HG03439 (cell line): ENCODE data around the gene RAB27B.

Source experiments
- ATAC-seq: cut with Tn5 transposase; IDR thresholded peaks from one replicate; pipeline ENCODE4 v1.9.1; 2021; ENCODE audit warnings: mild to moderate bottlenecking, moderate library complexity; ENCODE audit not compliant: unreplicated experiment

RAB27B gene

DNA sequence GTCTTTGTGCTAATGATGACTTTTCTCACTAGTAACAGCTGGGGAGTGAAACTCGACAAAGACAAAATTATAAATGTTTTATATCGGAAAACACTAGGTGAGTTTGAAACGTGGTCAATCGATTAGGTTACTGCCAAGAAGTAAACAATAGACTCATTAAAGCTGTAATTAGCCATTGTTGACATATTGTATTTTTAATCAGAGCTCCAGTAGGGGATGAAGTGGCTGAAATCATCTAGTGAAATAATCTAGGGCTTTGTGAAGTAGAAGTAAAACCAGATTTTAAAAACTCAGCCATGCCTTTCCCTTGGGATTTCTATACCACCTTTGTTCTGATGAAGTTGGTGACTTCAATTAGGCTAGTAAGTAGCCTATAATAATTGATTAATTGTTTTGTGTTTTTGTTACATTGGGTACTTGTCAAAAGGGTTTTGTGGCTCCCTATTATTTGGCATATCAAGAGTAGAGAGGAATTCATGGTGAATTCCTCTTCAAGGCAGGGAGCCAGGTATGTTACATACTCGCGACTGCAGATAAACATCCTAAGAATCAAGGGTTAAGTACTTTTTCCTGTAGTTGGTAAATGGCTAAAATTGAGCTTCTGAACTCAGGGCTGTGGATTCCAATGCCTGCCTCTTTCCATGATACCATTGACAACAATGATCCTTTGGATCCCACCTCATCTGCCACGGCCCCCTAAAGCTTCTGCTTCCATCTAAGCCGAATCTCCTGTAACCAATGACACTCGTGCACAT is 31.6 kb downstream of the RAB27B start:
- no peak for ATAC-seq

DNA sequence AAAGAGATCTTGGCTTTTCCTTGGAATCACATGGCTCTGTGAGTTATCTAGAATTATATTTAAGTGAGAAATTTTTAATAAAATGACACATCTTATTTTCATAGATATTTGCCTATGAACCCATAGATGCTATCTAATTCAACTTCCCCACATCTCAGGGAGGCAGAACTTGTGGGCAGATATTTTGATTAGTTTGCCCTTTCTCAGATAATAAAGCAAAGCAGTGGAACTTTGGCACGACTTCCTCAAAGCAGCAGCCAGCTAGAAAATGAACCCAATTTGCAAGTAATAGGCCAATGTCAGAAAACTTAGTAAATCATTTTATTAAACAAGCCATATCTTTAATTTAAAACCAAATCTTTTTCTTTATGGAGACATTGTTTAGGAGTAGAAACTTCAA is 32.7 kb downstream of the RAB27B start:
- no peak for ATAC-seq

DNA sequence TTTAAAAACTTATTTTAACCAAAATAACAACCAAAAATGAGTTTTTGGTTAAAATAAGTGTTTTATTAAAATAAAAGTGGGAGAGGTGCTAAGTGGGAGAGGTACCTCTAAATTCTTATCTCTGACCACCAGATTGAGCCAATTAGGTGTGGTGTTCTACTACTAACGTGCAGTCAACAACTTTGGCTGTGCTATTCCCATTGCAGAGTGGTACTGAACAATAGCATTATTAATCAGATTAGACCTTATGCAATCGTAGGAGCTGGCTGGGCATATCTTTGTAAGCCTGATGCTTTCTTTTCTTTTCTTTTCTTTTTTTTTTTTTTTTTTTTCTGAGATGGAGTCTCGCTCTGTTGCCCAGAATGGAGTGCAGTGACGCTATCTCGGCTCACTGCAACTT is 38.9 kb downstream of the RAB27B start:
- no peak for ATAC-seq

DNA sequence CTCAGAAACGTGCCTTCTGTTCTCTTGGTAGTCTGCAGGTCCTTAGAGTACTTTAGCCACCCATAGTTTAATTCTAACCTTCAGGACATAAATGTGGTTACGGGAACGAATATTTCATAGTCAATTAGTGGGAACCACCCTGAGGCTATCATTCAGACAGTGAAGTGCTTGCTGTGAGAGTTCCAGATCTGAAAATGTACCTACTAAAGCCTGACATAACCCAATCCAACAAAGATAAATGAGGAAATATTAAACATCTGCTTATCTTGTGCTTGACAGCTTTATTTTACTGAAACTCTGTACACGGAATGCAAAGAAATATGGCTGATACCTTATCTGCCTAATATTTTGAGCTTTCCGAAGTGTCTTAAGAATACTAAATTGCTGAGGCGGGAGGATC is 43.0 kb downstream of the RAB27B start:
- ATAC-seq = no peak

DNA sequence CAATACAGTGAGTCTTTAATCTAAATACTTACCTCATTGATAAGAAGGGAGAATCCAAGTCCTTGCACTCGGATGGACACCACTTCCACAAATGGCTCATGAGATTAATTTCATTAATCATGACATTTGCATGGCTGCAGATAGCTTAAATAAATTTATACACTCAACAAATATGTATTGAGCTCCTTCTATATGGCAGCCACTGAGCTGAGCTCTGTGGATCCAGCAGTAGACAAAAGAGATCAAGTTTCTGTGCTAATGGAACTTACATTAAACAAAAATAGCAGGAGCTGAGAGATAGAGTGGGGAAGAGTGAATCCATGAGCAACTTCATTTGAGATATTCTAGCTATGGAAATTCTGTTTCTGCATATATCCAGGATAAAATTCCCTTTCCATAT is 44.4 kb downstream of the RAB27B start:
- no peak for ATAC-seq

DNA sequence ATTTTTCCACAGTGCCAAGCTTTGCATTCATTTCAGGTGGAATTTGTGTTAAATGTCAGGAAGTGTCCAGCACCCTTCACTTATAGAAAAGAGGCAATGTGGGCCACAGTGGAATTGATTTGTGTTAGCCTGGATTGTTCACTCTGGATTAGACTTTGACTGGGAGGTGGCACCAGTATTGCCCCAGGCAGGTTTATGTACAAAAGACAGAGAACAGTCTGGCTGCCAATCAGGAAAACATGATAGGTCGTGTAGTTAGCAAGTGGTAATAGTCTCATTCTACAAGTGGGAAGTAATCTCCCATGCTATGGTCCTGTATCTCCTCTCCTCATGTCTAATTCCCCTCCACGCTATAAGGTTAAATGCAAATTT is 45.6 kb downstream of the RAB27B start:
- no peak for ATAC-seq

DNA sequence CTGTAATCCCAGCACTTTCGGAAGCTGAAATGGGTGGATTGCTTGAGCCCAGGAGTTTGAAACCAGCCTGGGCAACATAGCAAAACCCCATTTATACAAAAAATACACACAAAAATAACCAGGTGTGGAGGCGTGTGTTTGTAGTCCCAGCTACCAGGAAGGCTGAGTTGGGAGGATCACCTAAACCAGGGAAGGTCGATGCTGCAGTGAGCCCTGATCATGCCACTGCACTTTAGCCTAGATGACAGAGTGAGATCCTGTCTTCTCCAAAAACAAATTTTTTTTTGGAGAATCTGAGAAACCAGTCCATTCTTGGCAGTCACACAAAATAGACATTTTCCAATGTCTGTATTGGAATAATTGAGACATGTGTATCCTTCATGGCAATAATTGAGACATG is 46.8 kb downstream of the RAB27B start:
- no peak for ATAC-seq

DNA sequence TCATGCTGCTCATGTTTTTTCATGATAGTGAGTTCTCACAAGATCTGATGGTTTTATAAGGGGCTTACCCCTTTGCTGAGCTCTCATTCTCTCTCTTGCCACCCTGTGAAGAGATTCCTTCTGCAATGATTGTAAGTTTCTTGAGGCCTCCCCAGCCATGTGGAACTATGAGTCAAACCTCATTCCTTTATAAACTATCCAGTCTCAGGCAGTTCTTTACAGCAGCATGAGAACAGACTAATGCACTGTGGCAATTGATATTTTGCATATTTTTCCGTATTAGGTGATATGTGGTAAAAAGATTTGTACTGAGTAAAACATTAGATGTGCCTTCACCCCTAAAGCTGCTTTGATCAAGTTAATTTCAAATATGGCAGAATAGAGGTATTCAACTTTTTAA is 48.8 kb downstream of the RAB27B start:
- ATAC-seq = no peak

DNA sequence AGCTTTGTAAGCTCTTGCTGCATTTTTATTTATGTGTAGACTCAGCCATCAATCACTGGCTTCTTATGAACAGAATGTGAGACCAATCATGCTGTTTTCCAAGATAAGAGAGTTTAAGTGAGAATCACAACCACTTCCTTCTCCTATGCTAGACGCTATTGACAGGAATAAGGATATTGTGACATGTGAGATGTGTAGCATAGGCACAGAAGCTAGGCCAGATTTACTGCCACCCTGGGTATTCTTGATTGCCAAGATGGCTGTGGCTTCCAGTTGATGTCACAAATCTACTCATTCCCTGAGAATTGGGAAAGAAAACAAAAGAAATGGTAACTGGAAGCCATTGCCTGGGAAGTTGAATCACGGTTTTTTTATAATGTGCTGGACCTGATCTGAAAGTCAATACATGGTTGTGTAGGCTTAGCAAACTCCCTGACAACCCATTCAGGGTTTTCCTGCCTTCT is 49.9 kb downstream of the RAB27B start:
- ATAC-seq = no peak

DNA sequence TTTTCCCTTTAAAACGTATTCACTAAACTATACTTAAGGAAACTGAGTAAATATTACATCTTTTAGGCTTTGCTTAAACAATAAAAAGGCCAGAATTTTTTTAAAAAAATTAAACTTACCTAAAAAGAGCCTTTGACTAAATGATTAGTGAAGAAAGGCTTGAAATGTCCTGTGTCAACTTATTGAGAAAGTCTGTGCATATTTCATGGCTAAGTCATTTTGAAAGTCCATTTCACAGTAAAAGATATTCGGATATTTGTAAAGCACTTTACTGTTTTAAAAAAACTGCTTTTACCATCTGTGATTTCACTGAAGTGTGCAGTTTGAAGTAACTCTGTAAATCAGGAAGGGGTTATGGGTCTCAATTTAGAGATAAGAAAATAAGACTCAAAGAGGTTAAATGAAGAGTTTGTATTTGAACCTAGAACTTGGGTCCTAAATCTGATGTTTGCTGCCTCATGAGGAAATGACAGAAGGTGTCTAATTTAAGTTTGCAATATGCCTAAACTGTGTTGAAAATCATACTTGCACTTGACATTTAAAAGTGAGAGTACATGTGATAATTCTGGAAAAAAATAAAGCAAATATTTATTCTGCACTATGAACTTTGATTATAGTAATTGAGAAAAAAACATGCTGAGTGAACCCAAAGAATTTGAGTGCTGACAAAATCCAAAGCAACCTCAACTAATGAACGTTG is 50.5 kb downstream of the RAB27B start:
- ATAC-seq = no peak

DNA sequence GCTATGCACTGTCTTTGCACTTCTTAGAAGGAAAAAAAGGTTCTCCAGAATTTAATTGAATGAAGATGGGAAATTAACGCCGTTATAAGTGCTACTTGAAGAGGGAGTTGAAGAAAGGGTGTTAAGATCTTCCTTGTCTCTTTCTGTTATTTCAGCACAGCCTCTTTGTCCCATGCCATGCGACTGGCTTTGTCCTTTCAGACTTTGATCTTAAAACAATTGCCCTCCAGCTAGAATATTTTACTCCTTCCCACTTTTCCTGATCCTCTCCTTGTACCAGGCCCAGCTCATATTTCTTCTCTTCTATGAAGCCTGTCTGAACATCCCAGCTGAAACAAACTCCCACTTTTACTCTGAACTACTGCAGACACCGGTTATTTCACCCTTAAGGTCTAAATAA is 51.4 kb downstream of the RAB27B start:
- no peak for ATAC-seq

DNA sequence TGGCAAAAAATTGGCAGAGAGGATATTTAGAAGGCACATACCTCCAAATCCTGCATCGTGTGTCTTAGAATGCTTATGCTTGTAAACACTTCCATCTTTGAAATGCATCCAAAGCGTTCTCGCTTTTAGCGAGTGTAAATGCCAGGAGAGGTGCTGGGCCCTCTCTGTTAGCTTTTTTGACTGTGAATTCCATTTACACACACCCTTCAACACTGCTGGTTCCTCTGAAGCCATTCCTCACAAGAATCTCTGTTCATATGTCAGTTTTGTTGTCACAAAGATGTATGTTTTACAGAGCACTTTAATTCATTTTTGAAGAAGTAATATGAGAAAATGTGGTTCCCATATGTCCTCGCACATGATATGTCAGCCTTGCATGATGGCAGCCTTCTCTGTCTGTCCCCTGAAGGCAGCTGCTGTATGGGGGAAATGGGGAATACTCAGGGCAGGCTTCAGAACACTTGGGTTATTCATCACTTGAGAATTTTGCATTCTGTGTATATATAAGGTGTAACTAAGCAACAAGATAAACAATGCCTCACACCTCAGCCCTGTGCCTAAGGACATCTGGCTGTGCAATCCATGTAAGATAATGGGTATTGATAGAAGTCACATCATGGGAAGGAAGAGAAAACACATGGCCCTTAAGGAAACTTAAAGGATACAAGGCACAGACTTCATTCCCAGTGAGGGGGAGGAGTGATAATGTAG is 52.3 kb downstream of the RAB27B start:
- ATAC-seq = no peak

DNA sequence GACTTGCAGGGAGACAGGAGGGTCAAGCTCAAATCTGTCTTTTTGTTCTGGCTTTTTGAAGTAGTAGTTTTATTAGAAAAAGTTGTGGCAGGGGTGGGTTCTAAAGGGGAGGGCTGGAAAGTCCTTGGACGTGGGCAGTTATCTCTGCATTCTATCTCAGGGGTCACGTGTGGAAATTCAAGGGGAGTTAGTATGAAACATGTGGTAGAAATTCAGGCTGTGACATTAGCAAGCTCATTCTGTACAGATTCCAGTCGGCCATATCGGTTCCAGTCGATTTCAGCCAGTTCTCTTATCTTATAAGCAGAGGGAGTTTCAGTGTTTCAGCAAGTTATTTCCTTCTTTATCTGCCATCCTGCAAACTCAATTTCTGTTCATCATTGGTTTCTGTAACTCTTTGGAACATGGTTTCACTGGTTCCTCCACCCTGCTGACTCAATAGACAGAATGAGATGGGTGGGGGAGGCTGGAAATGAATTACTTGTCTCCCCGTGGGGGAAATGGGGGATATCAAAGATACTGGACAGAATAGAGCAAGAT is 53.0 kb downstream of the RAB27B start:
- ATAC-seq = no peak

DNA sequence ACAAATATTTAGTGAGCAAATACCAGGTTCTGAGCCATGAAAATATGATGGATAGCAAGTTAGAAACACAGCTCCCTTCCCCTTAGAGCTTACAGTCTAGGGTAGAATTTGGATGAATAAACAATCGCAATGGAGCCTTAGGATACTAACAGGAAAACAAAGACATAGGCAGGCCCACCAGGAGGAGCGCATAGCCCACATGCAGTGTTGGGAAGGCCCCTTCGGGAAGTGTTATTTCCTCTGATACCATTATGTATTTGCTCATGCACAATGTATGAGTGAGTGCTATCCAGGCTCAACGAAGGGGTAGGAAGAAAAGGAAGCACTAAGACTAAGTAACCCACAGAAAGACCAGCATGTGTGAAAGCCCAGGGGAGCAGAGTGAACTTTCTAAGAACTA is 54.0 kb downstream of the RAB27B start:
- no peak for ATAC-seq

DNA sequence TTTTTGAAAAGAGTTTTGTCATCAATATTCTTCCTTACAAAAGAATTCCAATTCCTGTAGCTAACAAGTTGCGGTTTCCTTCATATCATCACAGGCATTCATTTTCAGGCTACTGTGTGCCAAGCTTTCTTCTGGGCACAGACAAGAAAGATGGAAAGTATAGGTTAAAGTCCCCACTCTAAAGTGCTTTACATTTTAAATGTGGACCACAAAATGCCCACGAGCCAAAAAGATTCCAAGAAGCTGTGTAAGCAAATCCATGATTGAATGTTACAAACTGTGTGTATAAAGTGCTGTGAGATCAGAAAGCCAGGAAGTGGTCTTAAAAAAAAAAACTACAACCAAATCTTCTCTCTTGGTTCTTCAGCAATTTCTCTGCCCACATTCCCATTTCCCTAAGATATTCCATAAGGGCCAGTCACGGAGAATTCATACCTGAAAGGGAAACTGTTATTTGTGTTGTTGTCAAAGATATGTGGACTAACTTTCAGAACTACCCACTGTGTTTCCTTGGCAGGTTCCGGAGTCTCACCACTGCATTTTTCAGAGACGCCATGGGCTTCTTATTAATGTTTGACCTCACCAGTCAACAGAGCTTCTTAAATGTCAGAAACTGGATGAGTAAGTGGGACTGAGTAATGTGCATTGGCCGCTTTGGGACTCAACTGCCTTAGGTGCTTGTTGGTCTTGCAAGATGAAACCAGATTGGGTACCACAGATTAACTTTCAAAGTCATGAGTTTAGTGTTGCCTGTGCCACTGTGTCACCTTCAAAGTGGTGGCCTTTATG is 55.7 kb downstream of the RAB27B start:
- ATAC-seq = no peak

DNA sequence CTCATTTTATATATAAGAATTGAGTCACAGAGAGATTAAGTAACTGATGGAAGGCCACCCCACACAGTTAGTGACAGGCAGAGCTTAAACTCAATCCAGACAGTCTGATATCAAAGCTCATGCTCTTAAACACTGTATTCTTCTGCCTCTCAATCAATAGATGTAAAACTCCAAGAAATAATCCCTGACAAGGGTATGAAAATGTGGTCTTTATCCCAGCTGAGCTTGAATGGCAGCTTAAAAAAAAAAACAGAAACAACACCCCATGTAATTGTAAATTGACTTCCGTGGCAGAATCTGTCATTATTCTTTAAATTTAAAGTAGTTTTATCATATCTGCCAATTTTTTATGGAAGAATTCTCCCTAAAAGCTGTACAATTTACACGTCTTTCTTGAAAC is 60.1 kb downstream of the RAB27B start:
- ATAC-seq = no peak

DNA sequence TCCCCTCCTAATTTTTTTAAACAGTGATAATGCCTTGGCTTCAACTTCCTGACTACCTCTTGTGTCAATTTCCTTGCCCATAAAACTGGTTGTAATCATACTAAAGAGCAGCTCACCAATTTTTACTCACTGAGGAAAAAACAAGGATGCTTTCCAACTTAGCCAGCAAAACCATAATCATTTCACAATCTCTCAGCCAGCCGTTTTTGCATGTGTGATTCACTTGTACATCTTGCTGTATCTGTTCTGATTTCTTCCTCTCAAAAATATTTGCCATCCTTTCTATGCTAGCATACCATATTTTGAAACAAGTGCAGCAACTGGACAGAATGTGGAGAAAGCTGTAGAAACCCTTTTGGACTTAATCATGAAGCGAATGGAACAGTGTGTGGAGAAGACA is 60.7 kb downstream of the RAB27B start:
- ATAC-seq = no peak

DNA sequence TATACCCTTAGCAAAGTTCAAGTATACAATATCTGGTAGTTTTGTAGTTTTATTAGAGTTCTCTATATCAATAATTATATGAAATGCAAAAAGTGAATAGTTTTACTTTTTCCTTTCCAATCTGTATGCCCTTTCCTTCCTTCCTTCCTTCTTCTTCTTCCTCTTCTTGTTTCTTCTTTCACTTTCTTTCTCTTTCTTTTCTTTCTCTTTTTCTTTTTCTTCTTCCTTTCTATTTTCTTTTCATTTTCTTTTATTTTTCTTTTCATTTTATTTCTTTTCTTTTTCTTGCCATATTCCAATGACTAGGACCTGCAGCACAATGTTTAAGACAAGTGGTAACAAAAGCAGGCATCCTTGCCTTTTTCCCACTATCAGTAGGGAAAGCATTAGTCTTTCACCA is 71.2 kb downstream of the RAB27B start:
- ATAC-seq = no peak

DNA sequence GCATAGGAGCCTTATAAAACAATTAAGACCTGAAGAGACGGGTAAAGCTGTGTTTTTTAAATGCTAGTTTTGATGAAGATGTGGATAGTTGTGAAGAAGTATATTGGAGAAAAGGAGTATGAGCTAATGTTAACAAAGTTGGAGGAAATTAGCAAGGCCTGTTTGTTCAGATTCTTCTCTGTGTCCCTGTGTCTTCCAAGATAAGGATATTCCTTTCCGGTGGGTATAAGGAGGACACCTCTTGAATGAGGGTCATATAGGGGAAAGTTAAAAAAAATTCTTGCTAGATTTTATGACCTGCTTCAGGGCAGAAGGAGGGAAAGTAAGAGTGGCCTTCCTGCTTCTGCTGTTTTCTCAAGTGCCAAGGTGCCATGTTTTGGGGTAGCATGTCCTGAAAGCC is 72.0 kb downstream of the RAB27B start:
- no peak for ATAC-seq

DNA sequence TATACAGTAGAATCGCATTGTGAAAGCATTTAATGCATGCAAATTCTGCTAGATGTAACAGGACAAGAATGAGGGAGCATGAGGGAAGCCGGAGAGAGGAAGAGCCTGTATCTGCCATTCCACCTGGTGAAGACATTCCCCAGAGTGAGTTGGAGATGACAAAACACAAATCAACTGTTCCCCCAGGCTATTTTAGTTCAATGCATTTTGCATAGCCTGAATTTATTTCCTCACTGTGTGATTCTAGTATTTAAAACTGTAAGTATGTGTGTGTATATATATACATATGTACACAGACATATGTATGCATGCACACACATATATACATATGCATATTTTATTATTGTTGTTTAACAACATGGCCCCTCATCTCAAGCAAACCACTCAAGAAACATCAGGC is 76.3 kb downstream of the RAB27B start:
- no peak for ATAC-seq

DNA sequence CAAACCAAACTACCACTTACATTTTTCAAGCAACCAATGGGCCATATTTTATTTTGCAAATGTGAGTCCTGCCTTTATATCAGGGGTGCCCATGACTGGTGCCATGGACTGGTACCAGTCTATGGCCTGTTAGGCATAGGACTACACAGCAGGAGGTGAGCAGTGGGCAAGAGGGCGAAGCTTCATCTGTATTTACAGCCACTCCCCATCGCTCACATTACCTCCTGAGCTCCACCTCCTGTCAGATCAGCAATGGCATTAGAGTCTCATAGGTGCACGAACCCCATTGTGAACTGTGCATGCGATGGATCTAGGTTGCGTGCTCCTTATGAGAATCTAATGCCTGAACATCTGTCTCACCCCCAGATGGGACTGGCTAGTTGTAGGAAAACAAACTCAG is 77.4 kb downstream of the RAB27B start:
- ATAC-seq = no peak
